MCF 10A (cell line): ENCODE results near the gene ZNF554. TPM values are rescaled to one million over a fixed set of nuclear protein-coding genes. Genes with fewer than 3 reads are reported as not detected.

ENCODE experiments used
- BruUV-seq: library from RNA; stranded (reverse); fragments of 400-500 nt; replicated peaks from 2 replicates; lab custom pipeline; 2021; lab: Mats Ljungman, UMichigan
- CTCF ChIA-PET: fragments of 300-600 bp; sonication (Branson Sonifier 250); formaldehyde crosslinking; extraction: SDS; loops from one replicate; lab custom pipeline; 2021; ENCODE audit warnings: antibody characterized with exemption, inconsistent platforms; lab: Yijun Ruan, JAX
- POLR2A ChIA-PET: fragments of 300-600, 350-650 bp; sonication (Branson Sonifier 250); formaldehyde crosslinking; extraction: SDS; loops from one replicate; lab custom pipeline; 2020; ENCODE audit warnings: antibody characterized with exemption, inconsistent platforms; lab: Yijun Ruan, JAX
- DNase-seq: peaks from one replicate; pipeline ENCODE4 v3.0.0-alpha.2; 2018; ENCODE audit not compliant: unreplicated experiment
- H3K27ac Mint-ChIP-seq: one replicate; pipeline ENCODE4 v1.8.0; 2022; ENCODE audit warnings: mild to moderate bottlenecking, low read depth, mixed read lengths; ENCODE audit not compliant: unreplicated experiment
- H3K27me3 Mint-ChIP-seq: one replicate; pipeline ENCODE4 v1.8.0; 2022; ENCODE audit warnings: mixed read lengths; ENCODE audit not compliant: insufficient read depth, unreplicated experiment
- H3K36me3 Mint-ChIP-seq: one replicate; pipeline ENCODE4 v1.8.0; 2022; ENCODE audit warnings: mild to moderate bottlenecking, moderate library complexity, mixed read lengths; ENCODE audit not compliant: insufficient read depth, unreplicated experiment
- H3K4me1 Mint-ChIP-seq: one replicate; pipeline ENCODE4 v1.8.0; 2022; ENCODE audit warnings: mixed read lengths; ENCODE audit not compliant: insufficient read depth, unreplicated experiment
- H3K4me3 Mint-ChIP-seq: one replicate; pipeline ENCODE4 v1.8.0; 2022; ENCODE audit warnings: mild to moderate bottlenecking, moderate library complexity, mixed read lengths; ENCODE audit not compliant: unreplicated experiment
- H3K9me3 Mint-ChIP-seq: one replicate; pipeline ENCODE4 v1.8.0; 2022; ENCODE audit warnings: mixed read lengths; ENCODE audit not compliant: unreplicated experiment
- intact Hi-C: fragments of 100-400 bp; cut with micrococcal nuclease; formaldehyde crosslinking; loops from 2 replicates; pipeline ENCODE4 v1.14.1; 2022
- total RNA-seq: library from RNA; stranded (reverse); gene quantifications from 2 replicates; pipeline ENCODE4 v1.2.3, GENCODE V29; 2022
- TF ChIP-seq, protein P1 (sequence below): fragments of 200-600 bp; IDR thresholded peaks from one replicate; pipeline ENCODE4 v1.8.0; 2022; ENCODE audit warnings: antibody characterized with exemption, mild to moderate bottlenecking; ENCODE audit not compliant: unreplicated experiment

ZNF554 gene
- total RNA-seq, 1 experiment from 2014 or later: 3.1 TPM

DNA sequence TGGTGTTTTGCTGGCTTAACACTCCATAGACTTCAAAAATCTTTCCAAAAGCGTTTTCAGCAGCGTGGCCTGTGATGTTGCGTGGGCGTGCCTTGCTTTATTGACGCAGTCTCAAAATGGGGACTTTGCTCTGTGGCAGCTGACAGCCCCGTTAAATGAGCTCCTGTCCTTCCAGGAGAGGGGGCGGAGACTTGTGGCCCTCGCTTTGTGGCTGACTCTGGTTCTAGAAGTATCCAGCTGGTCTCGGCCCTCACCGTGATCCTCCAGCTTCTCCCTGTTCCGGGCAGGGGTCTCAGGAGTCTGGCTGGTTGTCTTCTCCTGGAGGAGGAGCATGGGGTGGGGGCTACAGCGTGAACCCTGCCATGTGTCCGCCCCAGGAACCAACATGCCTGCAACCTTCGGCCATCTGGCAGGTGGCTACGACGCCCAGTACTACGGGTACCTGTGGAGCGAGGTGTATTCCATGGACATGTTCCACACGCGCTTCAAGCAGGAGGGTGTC is 8.4 kb upstream of the ZNF554 start:
- H3K4me1 Mint-ChIP-seq: no peaks in the 10 kb centered on the region
- DNase-seq: no peak
- no TSS peak for BruUV-seq
- intact Hi-C loops: no loop called here
- TF ChIP-seq, protein P1, sequence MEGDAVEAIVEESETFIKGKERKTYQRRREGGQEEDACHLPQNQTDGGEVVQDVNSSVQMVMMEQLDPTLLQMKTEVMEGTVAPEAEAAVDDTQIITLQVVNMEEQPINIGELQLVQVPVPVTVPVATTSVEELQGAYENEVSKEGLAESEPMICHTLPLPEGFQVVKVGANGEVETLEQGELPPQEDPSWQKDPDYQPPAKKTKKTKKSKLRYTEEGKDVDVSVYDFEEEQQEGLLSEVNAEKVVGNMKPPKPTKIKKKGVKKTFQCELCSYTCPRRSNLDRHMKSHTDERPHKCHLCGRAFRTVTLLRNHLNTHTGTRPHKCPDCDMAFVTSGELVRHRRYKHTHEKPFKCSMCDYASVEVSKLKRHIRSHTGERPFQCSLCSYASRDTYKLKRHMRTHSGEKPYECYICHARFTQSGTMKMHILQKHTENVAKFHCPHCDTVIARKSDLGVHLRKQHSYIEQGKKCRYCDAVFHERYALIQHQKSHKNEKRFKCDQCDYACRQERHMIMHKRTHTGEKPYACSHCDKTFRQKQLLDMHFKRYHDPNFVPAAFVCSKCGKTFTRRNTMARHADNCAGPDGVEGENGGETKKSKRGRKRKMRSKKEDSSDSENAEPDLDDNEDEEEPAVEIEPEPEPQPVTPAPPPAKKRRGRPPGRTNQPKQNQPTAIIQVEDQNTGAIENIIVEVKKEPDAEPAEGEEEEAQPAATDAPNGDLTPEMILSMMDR: no peak
- no peaks in the 10 kb centered on the region for H3K27me3 Mint-ChIP-seq
- H3K4me3 Mint-ChIP-seq: no peak overlapping the region
- H3K9me3 Mint-ChIP-seq: no peaks in the 10 kb centered on the region
- H3K27ac Mint-ChIP-seq: no peak overlapping the region
- POLR2A ChIA-PET: no interaction called here
- CTCF ChIA-PET: interaction anchor here (1.0 kb wide), 1 partner anchor 163 kb away, joined by 3 read pairs; no protein-coding TSS in a partner anchor
- H3K36me3 Mint-ChIP-seq: peaks cover 15% of the 10 kb centered on the region

DNA sequence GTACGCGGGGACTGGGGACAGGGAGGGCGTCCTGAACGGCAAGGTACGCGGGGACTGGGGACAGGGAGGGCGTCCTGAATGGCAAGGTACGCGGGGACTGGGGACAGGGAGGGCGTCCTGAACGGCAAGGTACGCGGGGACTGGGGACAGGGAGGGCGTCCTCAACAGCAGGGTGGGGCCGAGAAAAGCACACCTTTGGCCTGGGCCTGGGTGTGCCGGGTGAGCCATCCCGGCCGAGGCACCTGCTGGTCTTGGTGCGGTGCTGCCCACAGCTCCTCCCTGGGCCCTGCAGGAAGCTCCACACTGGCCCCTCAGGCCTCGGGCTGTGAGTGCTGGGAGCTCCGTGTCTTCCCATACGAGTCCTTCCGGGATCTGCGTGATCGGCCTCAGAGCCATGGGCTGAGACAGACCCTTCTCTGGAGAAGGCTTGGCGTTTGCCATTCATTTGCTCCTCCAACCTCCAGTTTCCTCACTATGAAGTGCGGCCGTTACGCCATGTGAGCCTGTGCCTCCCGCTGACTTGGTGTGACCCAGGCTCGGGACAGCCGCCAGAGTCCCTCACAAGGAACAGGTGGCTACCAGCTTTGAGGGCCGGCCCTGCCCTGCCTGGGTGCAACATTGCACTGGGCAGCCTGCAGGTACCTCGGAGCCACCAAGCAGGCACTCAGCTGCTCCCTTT is 7.8 kb upstream of the ZNF554 start:
- intact Hi-C loops: no loop called here
- CTCF ChIA-PET: interaction anchor here (1.0 kb wide), 1 partner anchor 164 kb away, joined by 3 read pairs; no protein-coding TSS in a partner anchor

DNA sequence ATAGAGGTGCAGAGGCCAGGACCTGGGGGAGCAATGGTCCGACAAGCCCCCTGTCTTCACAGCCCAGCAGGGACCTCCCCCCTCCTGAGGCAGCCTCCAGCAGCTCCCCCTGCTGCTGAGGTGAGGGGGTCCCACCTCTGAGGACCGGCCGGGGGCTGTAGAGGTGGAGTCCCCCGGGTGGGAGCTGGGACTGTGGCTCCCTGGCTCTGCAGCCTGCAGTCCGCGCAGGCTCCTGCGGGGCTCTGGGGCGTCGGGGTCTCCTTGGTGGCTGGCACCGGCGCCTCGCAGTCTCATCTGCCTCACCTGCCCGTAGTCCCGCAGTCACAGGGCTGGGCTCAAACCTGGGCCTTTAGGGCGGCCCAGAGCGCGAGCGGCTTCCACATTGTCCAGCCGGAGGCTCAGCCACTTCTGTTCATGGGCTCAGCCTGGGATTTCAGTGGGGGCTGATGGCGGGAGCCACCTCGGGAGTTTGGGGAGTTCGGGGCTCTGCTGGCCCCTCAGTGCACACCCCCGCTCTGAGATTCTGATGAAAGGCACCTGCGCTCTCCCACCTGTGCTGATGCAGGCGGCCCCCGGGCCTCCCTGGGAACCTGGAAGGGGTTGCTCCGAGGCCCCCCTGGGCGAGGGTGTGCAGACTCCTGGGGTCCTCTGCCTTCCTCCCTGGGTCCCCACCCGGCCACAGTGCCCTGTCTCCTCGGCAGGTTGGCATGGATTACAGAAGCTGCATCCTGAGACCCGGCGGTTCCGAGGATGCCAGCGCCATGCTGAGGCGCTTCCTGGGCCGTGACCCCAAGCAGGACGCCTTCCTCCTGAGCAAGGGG is 7.0 kb upstream of the ZNF554 start:
- CTCF ChIA-PET: no interaction called here
- DNase-seq: no peak
- TF ChIP-seq, protein P1: no peak
- peaks cover 4% of the 10 kb centered on the region for H3K4me1 Mint-ChIP-seq
- peaks cover 11% of the 10 kb centered on the region for H3K36me3 Mint-ChIP-seq
- BruUV-seq: no TSS peak
- H3K4me3 Mint-ChIP-seq: no peak overlapping the region
- H3K9me3 Mint-ChIP-seq: no peaks in the 10 kb centered on the region
- no peaks in the 10 kb centered on the region for H3K27me3 Mint-ChIP-seq
- POLR2A ChIA-PET: no interaction called here
- H3K27ac Mint-ChIP-seq: no peak overlapping the region
- intact Hi-C loops: no loop called here

More for the DNA sequence above, 7.8 kb upstream of the ZNF554 start:
- peaks cover 15% of the 10 kb centered on the region for H3K36me3 Mint-ChIP-seq
- no TSS peak for BruUV-seq
- POLR2A ChIA-PET: no interaction called here
- H3K4me1 Mint-ChIP-seq: no peaks in the 10 kb centered on the region
- no peaks in the 10 kb centered on the region for H3K9me3 Mint-ChIP-seq
- H3K4me3 Mint-ChIP-seq: no peak overlapping the region
- H3K27ac Mint-ChIP-seq: no peak overlapping the region
- DNase-seq: no peak
- TF ChIP-seq, protein P1: no peak
- H3K27me3 Mint-ChIP-seq: no peaks in the 10 kb centered on the region
